H1 (cell line): ENCODE data around the gene KCTD21. TPM values are rescaled to one million over a fixed set of nuclear protein-coding genes. Genes with fewer than 3 reads are reported as not detected.

ENCODE experiments used
- CTCF ChIA-PET: fragments of 300-600 bp; sonication (Branson Sonifier 250); formaldehyde crosslinking; loops from one replicate; lab custom pipeline; 2021; ENCODE audit not compliant: partially characterized antibody; lab: Charles Lee
- POLR2A ChIA-PET: fragments of 300-600 bp; sonication (Branson Sonifier 250); formaldehyde crosslinking; loops from one replicate; lab custom pipeline; 2021; ENCODE audit warnings: inconsistent platforms; ENCODE audit not compliant: partially characterized antibody; lab: Charles Lee
- DNase-seq, 2 experiments: peaks; one replicate each; pipeline versions ENCODE4 v3.0.0 to v3.0.0-alpha.2; 2010 to 2022; ENCODE audit warnings: low spot score in 2 of 2, low read depth in 1 of 2, mixed read lengths in 1 of 2
- FAIRE-seq: peaks from 2 replicates; lab custom pipeline; 2011; peaks lifted over from hg19 to GRCh38; lab: Jason Lieb, UNC
- H2AFZ ChIP-seq: 2 replicates; pipeline ENCODE4 v1.8.1; 2012; ENCODE audit warnings: low read length, inconsistent platforms
- H2AK5ac ChIP-seq: 2 replicates; pipeline ENCODE4 v1.6.1; 2013; ENCODE audit warnings: low read depth, low read length
- H2BK120ac ChIP-seq: replicated peaks from 2 replicates; pipeline ENCODE3; 2013; ENCODE audit warnings: low read depth, low read length, inconsistent platforms
- H2BK12ac ChIP-seq: 2 replicates; pipeline ENCODE4 v1.6.1; 2013; ENCODE audit warnings: low read depth, low read length
- H2BK15ac ChIP-seq: 2 replicates; pipeline ENCODE4 v1.6.1; 2013; ENCODE audit warnings: low read length
- H2BK20ac ChIP-seq: 2 replicates; pipeline ENCODE4 v1.6.1; 2013; ENCODE audit warnings: low read length
- H2BK5ac ChIP-seq: 2 replicates; pipeline ENCODE4 v1.6.1; 2013; ENCODE audit warnings: low read depth, low read length
- H3K14ac ChIP-seq: 2 replicates; pipeline ENCODE4 v1.6.1; 2013; ENCODE audit warnings: inconsistent platforms; ENCODE audit not compliant: insufficient read length
- H3K18ac ChIP-seq: 2 replicates; pipeline ENCODE4 v1.6.1; 2013; ENCODE audit warnings: low read length; ENCODE audit errors: extremely low read depth
- H3K23ac ChIP-seq: 2 replicates; pipeline ENCODE4 v1.6.1; 2013; ENCODE audit warnings: inconsistent platforms; ENCODE audit not compliant: insufficient read length
- H3K23me2 ChIP-seq: 2 replicates; pipeline ENCODE4 v1.6.1; 2013; ENCODE audit warnings: low read depth, low read length
- H3K27ac ChIP-seq: 2 replicates; pipeline ENCODE4 v1.6.1; 2011; ENCODE audit warnings: low read depth, low read length, inconsistent platforms
- H3K27me3 ChIP-seq, 4 experiments: replicated peaks in 1 of 4; 1 replicate in 1 of 4; 2 replicates in 3 of 4; pipeline versions ENCODE4 v1.6.1 to v1.8.1; 2011 to 2013; ENCODE audit warnings: low read length in 3 of 4, mild to moderate bottlenecking in 3 of 4, inconsistent platforms in 2 of 4, mixed read lengths in 2 of 4, moderate library complexity in 1 of 4; ENCODE audit not compliant: control insufficient read depth in 3 of 4, insufficient read depth in 3 of 4; ENCODE audit errors: extremely low read depth in 1 of 4
- H3K36me3 ChIP-seq, 4 experiments: 2 replicates each; pipeline versions ENCODE4 v1.6.1 to v1.8.1; 2011 to 2013; ENCODE audit warnings: mild to moderate bottlenecking in 4 of 4, low read length in 3 of 4, moderate library complexity in 2 of 4, control low read depth in 1 of 4, inconsistent platforms in 1 of 4; ENCODE audit not compliant: insufficient read depth in 4 of 4, control insufficient read depth in 2 of 4
- H3K4ac ChIP-seq: replicated peaks from 2 replicates; pipeline ENCODE3; 2013; ENCODE audit warnings: low read length, low read depth, mixed read lengths, inconsistent platforms; ENCODE audit not compliant: insufficient read length
- H3K4me1 ChIP-seq, 4 experiments: replicated peaks in 1 of 4; 1 replicate in 1 of 4; 2 replicates in 3 of 4; pipeline versions ENCODE4 v1.6.1 to v1.8.1; 2011 to 2013; ENCODE audit warnings: low read length in 3 of 4, inconsistent platforms in 2 of 4, mixed read lengths in 1 of 4; ENCODE audit not compliant: insufficient read depth in 4 of 4, control insufficient read depth in 3 of 4
- H3K4me2 ChIP-seq, 2 experiments: 2 replicates each; pipeline versions ENCODE4 v1.6.1 to v1.8.1; 2011 to 2013; ENCODE audit warnings: low read depth in 2 of 2, low read length in 2 of 2, control low read depth in 1 of 2, inconsistent platforms in 1 of 2, mild to moderate bottlenecking in 1 of 2; ENCODE audit not compliant: insufficient read depth in 1 of 2
- H3K4me3 ChIP-seq, 4 experiments: fragments of 200-600, 300-600 bp in 1 of 4; sonication (generic), shearing (Covaris generic), sonication (Bioruptor Twin) in 1 of 4; 2 replicates each; pipeline versions ENCODE4 v1.5.1 to v1.8.1; 2011 to 2016; ENCODE audit warnings: low read length in 4 of 4, low read depth in 3 of 4, control low read depth in 2 of 4, inconsistent platforms in 2 of 4, mild to moderate bottlenecking in 2 of 4, mixed read lengths in 1 of 4, moderate library complexity in 1 of 4; ENCODE audit not compliant: insufficient read depth in 2 of 4; ENCODE audit errors: extremely low read depth in 1 of 4
- H3K56ac ChIP-seq: replicated peaks from 2 replicates; pipeline ENCODE3; 2013; ENCODE audit warnings: low read depth, mild to moderate bottlenecking, mixed read lengths, low read length, inconsistent platforms; ENCODE audit not compliant: insufficient read length
- H3K79me1 ChIP-seq: 2 replicates; pipeline ENCODE4 v1.6.1; 2013; ENCODE audit warnings: low read depth, low read length, control low read depth
- H3K79me2 ChIP-seq, 2 experiments: 2 replicates each; pipeline versions ENCODE4 v1.6.1 to v1.8.1; 2012 to 2013; ENCODE audit warnings: low read length in 2 of 2, mild to moderate bottlenecking in 2 of 2, inconsistent platforms in 1 of 2; ENCODE audit not compliant: insufficient read depth in 2 of 2, control insufficient read depth in 1 of 2
- H3K9ac ChIP-seq, 4 experiments: replicated peaks in 1 of 4; 1 replicate in 1 of 4; 2 replicates in 3 of 4; pipeline versions ENCODE4 v1.6.1 to v1.8.1; 2011 to 2013; ENCODE audit warnings: low read depth in 3 of 4, low read length in 3 of 4, control low read depth in 2 of 4, mild to moderate bottlenecking in 2 of 4, moderate library complexity in 2 of 4, inconsistent platforms in 1 of 4; ENCODE audit errors: extremely low read depth in 1 of 4
- H3K9me3 ChIP-seq, 2 experiments: 2 replicates each; pipeline versions ENCODE4 v1.6.1 to v1.8.1; 2012 to 2013; ENCODE audit warnings: mild to moderate bottlenecking in 2 of 2, moderate library complexity in 2 of 2, control low read depth in 1 of 2, inconsistent platforms in 1 of 2, low read depth in 1 of 2, low read length in 1 of 2, mixed read lengths in 1 of 2; ENCODE audit not compliant: insufficient read depth in 2 of 2
- H4K20me1 ChIP-seq, 2 experiments: replicated peaks in 1 of 2; 2 replicates each; pipeline versions ENCODE3 to v1.8.1; 2011 to 2013; ENCODE audit warnings: inconsistent platforms in 2 of 2, low read length in 2 of 2, mild to moderate bottlenecking in 1 of 2; ENCODE audit not compliant: insufficient read depth in 2 of 2, control insufficient read depth in 1 of 2
- H4K5ac ChIP-seq: 2 replicates; pipeline ENCODE4 v1.6.1; 2013; ENCODE audit warnings: low read length, low read depth, mixed read lengths, inconsistent platforms; ENCODE audit not compliant: insufficient read length
- H4K8ac ChIP-seq: 2 replicates; pipeline ENCODE4 v1.8.0; 2013; ENCODE audit warnings: mild to moderate bottlenecking, moderate library complexity, low read length, inconsistent platforms; ENCODE audit not compliant: insufficient read depth; ENCODE audit errors: extremely low read depth
- H4K91ac ChIP-seq: replicated peaks from 2 replicates; pipeline ENCODE3; 2013; ENCODE audit warnings: low read length, mixed read lengths, inconsistent platforms; ENCODE audit not compliant: insufficient read length
- WGBS, 2 experiments: shearing (Covaris generic) in 1 of 2; methylation state at CpG; one replicate each; pipeline versions ENCODE4 v1.1.6 to v1.1.7; 2013 to 2015; ENCODE audit warnings: low lambda C conversion rate in 2 of 2, mixed read lengths in 2 of 2, inconsistent platforms in 1 of 2, low coverage in 1 of 2, missing lambda C conversion rate in 1 of 2; ENCODE audit not compliant: insufficient replicate concordance in 2 of 2, insufficient coverage in 1 of 2, insufficient read length in 1 of 2; ENCODE audit errors: extremely low coverage in 1 of 2, missing lambda C conversion rate in 1 of 2; 5-methylcytosine and 5-hydroxymethylcytosine counted together
- polyA plus RNA-seq, 7 experiments: library from polyadenylated mRNA; depleted of rRNA in 3 of 7; stranded (reverse) in 5 of 7; unstranded in 2 of 7; fragments of >200 nt in 5 of 7; fragments of 200-250 nt in 2 of 7; gene quantifications; 1 replicate in 5 of 7; 2 replicates in 1 of 7; 4 replicates in 1 of 7; pipeline versions ENCODE4 v1.2.1 to v1.2.3, GENCODE V29; 2011 to 2013; ENCODE audit warnings: missing spikeins in 2 of 7, mixed read lengths in 2 of 7
- total RNA-seq: library from RNA; stranded (reverse); fragmentation: NEBNext Ultra II Directional; extraction: Animal tissue kit (Norgen Biotek cat#: 25700); gene quantifications from 2 replicates; pipeline ENCODE4 v1.2.1, GENCODE V29; 2021
- TF ChIP-seq, protein P1 (sequence below): IDR thresholded peaks from 2 replicates; pipeline ENCODE4 v1.6.1; 2011; ENCODE audit warnings: low read length, improper control_type of control experiment

KCTD21 gene
- total and polyA plus RNA-seq, 2 of the 8 experiments (the other 6 are each of a cell fraction or from before 2014, with no cell fraction given): 3.2 to 4.1 TPM

DNA sequence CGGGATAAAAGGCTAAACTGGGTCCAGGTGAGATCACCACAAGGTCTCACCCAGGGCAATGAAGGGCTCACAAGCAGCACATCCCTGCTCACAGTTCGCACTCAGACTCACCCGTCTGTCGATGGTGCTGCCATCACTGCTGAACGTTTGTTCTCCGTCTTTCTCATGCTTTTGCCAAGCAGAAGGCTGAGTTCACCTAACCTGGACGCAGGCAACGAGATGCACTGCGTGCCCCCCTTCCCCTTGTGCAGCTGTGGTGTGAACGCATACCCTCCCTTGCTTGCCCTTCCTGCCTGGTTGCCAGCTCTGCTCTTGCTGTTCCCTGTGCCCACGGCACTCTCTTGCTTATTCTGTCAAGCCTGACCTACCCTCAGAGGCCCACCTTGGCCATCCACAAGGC lies 18.0 kb downstream of the KCTD21 start:
- no peak overlapping the region for H4K8ac ChIP-seq
- no peaks in the 10 kb centered on the region for H3K36me3 ChIP-seq
- CTCF ChIA-PET: no interaction called here

More for the DNA sequence above, 18.0 kb downstream of the KCTD21 start:
- POLR2A ChIA-PET: interaction anchor here (0.7 kb wide), 1 partner anchor 65 kb away, joined by 3 read pairs; no protein-coding TSS in a partner anchor
- H2BK20ac ChIP-seq: no peak overlapping the region
- H3K4ac ChIP-seq: no peak overlapping the region
- H2AFZ ChIP-seq: no peak overlapping the region
- no peak overlapping the region for H2AK5ac ChIP-seq
- no peak overlapping the region for H3K4me2 ChIP-seq
- DNase-seq (no peak), FAIRE-seq (no peak)
- H3K14ac ChIP-seq: no peak overlapping the region
- H3K27me3 ChIP-seq: no peaks in the 10 kb centered on the region
- no peak overlapping the region for H2BK5ac ChIP-seq
- H4K91ac ChIP-seq: no peak overlapping the region
- H4K5ac ChIP-seq: no peak overlapping the region
- no peak overlapping the region for H3K23ac ChIP-seq
- no peaks in the 10 kb centered on the region for H3K9me3 ChIP-seq
- no peaks in the 10 kb centered on the region for H3K79me2 ChIP-seq
- H3K4me1 ChIP-seq: no peaks in the 10 kb centered on the region
- no peak overlapping the region for H3K18ac ChIP-seq
- no peak overlapping the region for H3K4me3 ChIP-seq
- no peaks in the 10 kb centered on the region for H3K79me1 ChIP-seq
- TF ChIP-seq, protein P1, sequence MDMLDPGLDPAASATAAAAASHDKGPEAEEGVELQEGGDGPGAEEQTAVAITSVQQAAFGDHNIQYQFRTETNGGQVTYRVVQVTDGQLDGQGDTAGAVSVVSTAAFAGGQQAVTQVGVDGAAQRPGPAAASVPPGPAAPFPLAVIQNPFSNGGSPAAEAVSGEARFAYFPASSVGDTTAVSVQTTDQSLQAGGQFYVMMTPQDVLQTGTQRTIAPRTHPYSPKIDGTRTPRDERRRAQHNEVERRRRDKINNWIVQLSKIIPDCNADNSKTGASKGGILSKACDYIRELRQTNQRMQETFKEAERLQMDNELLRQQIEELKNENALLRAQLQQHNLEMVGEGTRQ: no peak
- no peak overlapping the region for H3K56ac ChIP-seq
- H2BK12ac ChIP-seq: no peak overlapping the region
- no peak overlapping the region for H2BK120ac ChIP-seq
- no peaks in the 10 kb centered on the region for H4K20me1 ChIP-seq
- H3K9ac ChIP-seq: no peak overlapping the region
- 91% methylated on average over 11 of the region's 11 CpGs; no CpG with 5 or more reads in 1 of the 2 experiments for whole genome bisulfite sequencing, 2 experiments
- H3K27ac ChIP-seq: no peak overlapping the region
- no peaks in the 10 kb centered on the region for H3K23me2 ChIP-seq
- no peak overlapping the region for H2BK15ac ChIP-seq
